ENCODE data around the gene TLX2.
"Not testable (repeated sequence)": the region's sequence is repeated elsewhere in the genome, so short reads cannot be mapped to it uniquely, and the experiment has no call there.

Gene TLX2

DNA sequence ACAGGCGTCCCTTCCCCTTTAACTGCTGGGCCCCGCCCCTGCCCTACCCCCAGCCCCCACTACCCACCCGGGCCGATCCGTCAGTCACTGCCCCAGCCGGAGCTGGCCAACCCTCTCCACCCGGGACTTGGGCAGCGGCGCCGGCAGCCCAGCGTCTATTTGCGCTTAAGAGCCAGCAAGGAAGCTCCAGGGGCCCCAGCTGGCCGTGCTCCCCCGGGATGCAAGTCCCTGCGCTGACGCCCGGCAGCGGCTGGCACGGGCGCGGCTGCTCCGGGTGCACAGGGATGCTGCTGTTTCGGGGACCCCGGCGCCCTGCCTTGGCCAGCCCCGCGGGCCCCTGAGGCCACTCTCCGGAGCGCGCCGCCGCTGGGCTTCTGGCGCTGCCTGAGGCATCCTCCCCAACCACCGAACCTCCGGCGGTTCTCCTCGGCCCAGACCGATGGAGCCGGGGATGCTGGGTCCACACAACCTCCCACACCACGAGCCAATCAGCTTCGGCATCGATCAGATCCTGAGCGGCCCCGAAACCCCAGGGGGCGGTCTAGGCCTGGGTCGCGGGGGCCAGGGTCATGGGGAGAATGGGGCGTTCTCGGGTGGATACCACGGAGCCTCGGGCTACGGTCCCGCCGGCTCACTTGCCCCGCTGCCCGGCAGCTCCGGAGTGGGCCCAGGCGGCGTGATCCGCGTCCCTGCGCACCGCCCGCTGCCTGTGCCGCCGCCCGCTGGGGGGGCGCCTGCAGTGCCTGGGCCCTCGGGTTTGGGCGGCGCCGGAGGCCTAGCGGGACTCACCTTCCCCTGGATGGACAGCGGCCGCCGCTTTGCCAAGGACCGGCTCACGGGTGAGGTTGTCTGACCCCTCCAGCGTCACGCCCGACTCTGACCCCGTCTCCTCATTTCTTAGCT is at the start of gene TLX2:
TLX2 (plus strand) TSS at position 83 of the 903 bp plus-strand sequence; CDS start at position 440, 357 bp downstream.
- no peak for DNase-seq

- DNase-seq, result not testable (repeated sequence)
Measured at GRCh38 chr2:74470742-74471141, 43.5 kb upstream of the TLX2 start.

GRCh38 chr2:74471332-74472065 is 42.8 kb upstream of the TLX2 start:
- no peak for DNase-seq

GRCh38 chr2:74472086-74472944 is 41.9 kb upstream of the TLX2 start, which contains the start of gene MRPL53:
Gene MRPL53 (minus strand): TSS chr2:74472680. CDS start chr2:74472660, 20 bp downstream.
- peak; percentile 97 for DNase-seq

- no peak for DNase-seq
Measured at GRCh38 chr2:74472945-74473258, 41.3 kb upstream of the TLX2 start.

DNA sequence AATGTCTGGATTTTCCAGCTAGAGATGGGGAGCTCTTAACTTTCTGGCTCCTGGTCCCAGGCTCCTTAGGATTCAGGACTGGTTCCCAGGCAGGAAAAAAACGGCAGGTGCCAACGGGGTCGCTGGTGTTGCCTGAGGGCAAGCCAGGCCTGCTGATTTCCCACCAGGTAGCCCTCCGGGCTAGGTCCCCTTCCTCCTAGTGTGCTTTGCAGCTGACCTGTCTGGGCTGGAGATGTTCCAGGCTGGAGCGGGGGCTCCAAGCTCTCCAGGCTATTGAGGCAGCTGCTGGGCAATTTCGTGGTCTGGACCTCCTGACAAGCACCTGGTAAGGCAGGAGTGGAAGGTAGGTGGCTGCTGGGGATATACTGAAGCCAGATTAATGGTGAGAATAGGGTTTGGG is 39.8 kb upstream of the TLX2 start:
- DNase-seq, result no peak

GRCh38 chr2:74474899-74475298 is 39.4 kb upstream of the TLX2 start:
- DNase-seq, result no peak

GRCh38 chr2:74481431-74481830 is 32.8 kb upstream of the TLX2 start:
- no peak for DNase-seq

GRCh38 chr2:74481961-74482800 is 32.1 kb upstream of the TLX2 start:
- DNase-seq, result peak; percentile 59

DNA sequence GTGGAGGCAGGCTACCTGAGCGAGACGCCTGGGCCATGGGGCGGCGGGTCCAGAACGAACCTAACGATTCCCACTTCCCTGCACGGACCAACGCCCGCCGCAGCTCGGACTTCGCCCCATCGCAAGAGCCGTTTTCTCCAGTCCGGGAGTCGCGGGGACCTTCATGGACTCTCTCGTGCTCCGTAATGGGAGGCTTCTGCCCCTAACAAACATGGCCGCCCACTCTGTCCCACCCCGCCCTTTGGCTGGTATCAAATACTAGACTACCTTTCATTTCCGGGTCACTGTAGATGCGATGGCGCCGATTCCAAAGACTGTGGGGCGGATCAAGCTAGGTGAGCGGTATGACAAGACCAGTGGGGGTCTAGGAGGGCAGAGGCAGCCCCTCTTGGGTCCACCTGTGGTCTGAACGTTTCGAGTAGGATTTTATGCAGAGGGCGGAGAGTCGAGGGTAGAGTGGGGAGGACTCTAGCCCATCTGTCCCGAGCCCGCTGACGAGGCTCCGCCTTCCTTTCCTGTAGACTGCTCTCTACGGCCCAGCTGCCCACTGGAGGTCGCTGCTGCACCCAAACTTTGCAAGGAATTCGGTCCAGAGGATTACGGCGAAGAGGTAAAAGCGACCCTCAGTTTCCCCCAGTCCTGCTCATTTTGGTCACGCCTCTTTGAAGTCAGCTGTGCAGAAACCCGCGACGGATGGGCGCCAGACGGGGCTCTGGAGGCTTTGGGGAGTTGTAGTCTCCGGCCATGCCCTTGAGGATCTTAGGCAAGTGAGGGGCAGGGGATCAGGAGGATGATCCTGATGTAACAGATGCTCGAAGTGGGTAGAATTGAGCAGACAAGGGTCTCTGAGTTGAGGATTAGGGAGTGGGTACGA is 31.2 kb upstream of the TLX2 start, which contains the start of the genes CCDC142 and TTC31:
CCDC142 (minus strand) TSS at position 198 of the 874 bp plus-strand sequence; CDS start at position 37, 161 bp downstream.
TTC31 (plus strand) TSS at position 281 of the 874 bp plus-strand sequence; CDS start at position 296, 15 bp downstream.
- DNase-seq, result peak; percentile 95

DNA sequence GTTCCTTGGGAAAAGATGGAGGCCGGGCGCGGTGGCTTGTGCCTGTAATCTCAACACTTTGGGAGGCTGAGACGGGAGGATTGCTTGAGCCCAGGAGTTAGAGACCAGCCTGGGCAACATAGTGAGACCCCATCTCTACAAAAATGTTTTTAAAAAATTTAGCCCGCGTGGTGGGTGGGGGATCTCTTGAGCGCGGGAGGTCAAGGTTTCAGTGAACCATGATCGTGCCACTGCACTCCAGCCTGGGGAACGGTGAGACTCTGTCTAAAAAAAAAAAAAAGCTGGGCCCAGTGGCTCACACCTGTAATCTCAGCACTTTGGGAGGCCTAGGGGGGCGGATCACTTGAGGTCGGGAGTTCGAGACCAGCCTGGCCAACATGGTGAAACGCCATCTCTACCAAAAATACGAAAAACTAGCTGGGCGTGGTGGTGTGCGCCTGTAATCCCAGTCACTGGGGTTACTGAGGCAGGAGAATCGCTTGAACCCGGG is 30.5 kb upstream of the TLX2 start:
- DNase-seq, result not testable (repeated sequence)

- DNase-seq, result no peak
Measured at GRCh38 chr2:74486141-74486540, 28.1 kb upstream of the TLX2 start.

- DNase-seq, result no peak
Measured at GRCh38 chr2:74488643-74489481, 25.4 kb upstream of the TLX2 start.

GRCh38 chr2:74489906-74490305 is 24.3 kb upstream of the TLX2 start:
- no peak for DNase-seq

DNA sequence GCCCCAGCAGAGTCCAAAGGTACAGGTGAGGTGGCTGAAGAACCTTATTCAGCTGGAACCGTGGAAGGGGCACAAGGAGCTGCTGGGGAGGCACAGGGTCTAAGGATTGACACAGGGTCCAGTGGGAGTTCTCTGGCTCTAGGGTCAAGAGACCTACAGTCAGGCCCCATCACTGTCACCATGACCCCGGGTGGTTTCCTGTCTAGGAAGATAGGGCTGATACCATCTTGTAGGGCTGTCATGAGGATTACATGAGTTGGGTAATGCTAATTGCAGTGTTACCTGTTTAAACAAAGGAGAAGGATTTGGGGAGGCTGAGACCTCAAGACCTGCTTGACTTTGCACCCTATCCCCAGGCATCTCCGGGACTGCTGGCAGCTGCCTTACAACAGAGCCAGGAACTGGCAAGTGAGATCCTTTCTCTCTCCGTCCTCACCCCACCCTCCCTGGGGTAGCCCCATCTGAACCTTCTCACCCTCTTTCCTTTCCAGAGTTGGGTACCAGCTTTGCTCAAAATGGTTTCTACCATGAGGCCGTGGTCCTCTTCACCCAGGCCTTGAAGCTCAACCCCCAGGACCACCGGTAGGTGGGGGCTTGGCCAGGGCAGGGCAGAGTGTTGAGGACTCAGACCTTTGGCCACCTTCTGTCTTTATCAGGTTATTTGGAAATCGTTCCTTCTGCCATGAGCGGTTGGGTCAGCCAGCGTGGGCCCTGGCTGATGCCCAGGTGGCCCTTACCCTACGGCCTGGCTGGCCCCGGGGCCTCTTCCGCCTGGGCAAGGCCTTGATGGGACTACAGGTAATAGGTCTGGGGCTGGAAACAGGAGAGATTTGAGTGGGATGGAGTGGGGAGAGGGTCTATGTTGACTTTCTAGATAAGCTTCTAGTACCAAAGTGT is 22.4 kb upstream of the TLX2 start:
- DNase-seq, result no peak

- DNase-seq, result no peak
Measured at GRCh38 chr2:74493546-74493945, 20.7 kb upstream of the TLX2 start.

DNA sequence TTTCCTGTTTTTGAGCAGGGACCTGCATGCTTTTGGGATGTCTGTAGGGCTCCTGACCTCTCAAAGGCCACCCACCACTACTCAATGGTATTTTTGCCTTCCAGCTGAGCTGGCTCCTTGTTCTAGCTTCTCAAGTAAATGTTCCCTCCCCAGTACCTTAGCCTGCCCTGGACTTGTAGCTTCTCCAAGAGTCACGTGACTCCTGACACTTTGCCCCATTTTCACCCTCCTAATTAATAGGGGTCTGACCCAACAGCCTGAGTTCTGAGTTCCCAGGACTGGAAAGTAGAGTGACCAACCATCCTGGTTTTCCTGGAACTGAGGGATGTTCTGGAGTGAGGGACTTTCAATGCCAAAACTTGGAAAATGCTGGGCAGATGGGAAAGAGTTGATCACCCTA is 18.8 kb upstream of the TLX2 start:
- DNase-seq, result no peak

- DNase-seq, result no peak
Measured at GRCh38 chr2:74496997-74497776, 17.1 kb upstream of the TLX2 start.

Measured in stimulated activated CD4-positive, alpha-beta T cell treated with anti-CD3 and anti-CD28 coated beads, Interleukin-4, amount 100 ng/mL, for 24 hours (primary cell).